Measurements from ENCODE around the gene PIGS.

Gene PIGS

GRCh38 chr17:28598389-28598788, 27.1 kb upstream of the PIGS start:
- H3K9me3 ChIP-seq (replicated peaks in 1 of 2; ENCODE audit: control insufficient read depth in 2 of 2, insufficient read depth in 1 of 2, low read depth in 1 of 2, low read length in 2 of 2): no peaks in the 10 kb centered on the region
- peak overlapping the region; percentile 95 for H3K4ac ChIP-seq (ENCODE audit: low read length)
- peaks cover 9 to 12% of the 10 kb centered on the region in 2 donors for H3K4me1 ChIP-seq (ENCODE audit: control insufficient read depth in 2 of 2, insufficient read depth in 1 of 2, low read depth in 1 of 2, low read length in 2 of 2)
- H2BK120ac ChIP-seq (ENCODE audit: low read depth, low read length): no peak overlapping the region
- peaks cover 0 to 4% (median 0%) of the 10 kb centered on the region in 3 experiments for H3K27me3 ChIP-seq (ENCODE audit: control insufficient read depth in 3 of 3, insufficient read depth in 3 of 3, low read depth in 1 of 3, low read length in 3 of 3)
- no peak overlapping the region for H2AK5ac ChIP-seq (ENCODE audit: low read depth, low read length)
- no CpG with 5 or more reads among the region's 17 CpGs for WGBS, 2 donors (ENCODE audit: extremely low coverage in 2 of 2, insufficient read length in 2 of 2, insufficient replicate concordance in 1 of 2)
- no peak overlapping the region for H4K8ac ChIP-seq (ENCODE audit: low read depth, low read length)
- H3K23ac ChIP-seq (ENCODE audit: low read depth, low read length, poor library complexity): peak overlapping the region; percentile 97
- H3K79me1 ChIP-seq (ENCODE audit: low read depth, low read length): peaks cover 2% of the 10 kb centered on the region
- peak overlapping the region; percentile 81 to 92 for H3K4me3 ChIP-seq (ENCODE audit: low read length in 2 of 2)
- H3K27ac ChIP-seq (replicated peaks; ENCODE audit: low read length): peak overlapping the region; percentile 60
- peak overlapping the region; percentile 92 for H3K9ac ChIP-seq (ENCODE audit: low read depth, low read length, poor library complexity)
- no peak overlapping the region for H3K14ac ChIP-seq (ENCODE audit: low read length)
- H4K91ac ChIP-seq (ENCODE audit: low read depth, low read length, poor library complexity): no peak overlapping the region
- DNase-seq (ENCODE audit: low spot score): no peak
- H2BK12ac ChIP-seq (ENCODE audit: low read length): no peak overlapping the region
- H3K36me3 ChIP-seq (replicated peaks in 1 of 2; ENCODE audit: control insufficient read depth in 2 of 2, insufficient read depth in 2 of 2, low read length in 2 of 2): peaks cover 3 to 47% of the 10 kb centered on the region in 2 donors
- no peak overlapping the region for H2BK15ac ChIP-seq (ENCODE audit: low read length)
- peak overlapping the region; percentile 74 for H3K4me2 ChIP-seq (ENCODE audit: insufficient read depth, low read length, poor library complexity, severe bottlenecking)
- H2BK5ac ChIP-seq (ENCODE audit: low read length): peak overlapping the region; percentile 98
- peak overlapping the region; percentile 96 for H3K18ac ChIP-seq (ENCODE audit: low read length)
- peak overlapping the region; percentile 90 for H2AFZ ChIP-seq (ENCODE audit: low read length)

DNA sequence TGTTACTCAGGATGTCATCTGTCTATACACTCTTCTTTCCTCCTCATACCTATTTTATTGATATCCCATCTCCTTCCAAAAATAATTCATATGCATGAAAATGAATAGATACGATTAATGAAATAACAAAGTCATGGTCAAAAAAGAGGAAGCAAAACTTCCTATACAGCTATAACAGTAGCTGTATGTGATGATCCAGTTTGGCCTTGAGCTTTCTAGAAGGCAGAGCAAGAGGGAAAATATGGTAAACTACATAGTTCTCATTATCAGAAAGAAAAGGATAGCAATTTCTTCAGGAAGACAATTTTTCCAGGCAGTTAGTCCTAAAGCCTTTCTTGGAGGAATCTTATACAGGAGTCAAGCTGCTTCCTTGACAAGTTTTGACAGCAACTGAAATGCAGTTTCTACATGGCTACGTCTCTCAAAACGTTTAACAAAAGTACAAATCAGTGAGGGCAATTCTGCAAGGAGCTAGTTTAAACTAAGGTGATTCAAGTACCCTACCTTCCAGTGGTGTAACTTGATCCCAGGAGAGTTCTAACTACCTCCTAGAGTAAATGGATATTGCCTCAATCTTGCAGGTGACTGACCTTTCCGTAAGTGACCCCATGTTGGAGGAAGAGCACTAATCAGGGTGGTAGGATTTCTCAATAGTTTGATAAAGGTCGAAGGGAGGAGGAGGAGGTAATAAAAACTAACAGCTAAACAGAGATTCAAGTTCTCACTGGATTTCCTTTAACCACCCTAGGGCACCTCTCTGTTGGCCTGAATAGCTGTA, 26.5 kb upstream of the PIGS start:
- peak overlapping the region; percentile 90 for H2AFZ ChIP-seq (ENCODE audit: low read length)
- H2BK12ac ChIP-seq (ENCODE audit: low read length): no peak overlapping the region
- no peak overlapping the region for H2BK120ac ChIP-seq (ENCODE audit: low read depth, low read length)
- H3K27me3 ChIP-seq (ENCODE audit: control insufficient read depth in 3 of 3, insufficient read depth in 3 of 3, low read depth in 1 of 3, low read length in 3 of 3): peaks cover 0 to 4% (median 0%) of the 10 kb centered on the region in 3 experiments
- no peak overlapping the region for H4K91ac ChIP-seq (ENCODE audit: low read depth, low read length, poor library complexity)
- peak overlapping the region; percentile 81 to 92 for H3K4me3 ChIP-seq (ENCODE audit: low read length in 2 of 2)
- H3K9me3 ChIP-seq (replicated peaks in 1 of 2; ENCODE audit: control insufficient read depth in 2 of 2, insufficient read depth in 1 of 2, low read depth in 1 of 2, low read length in 2 of 2): no peaks in the 10 kb centered on the region
- H2BK5ac ChIP-seq (ENCODE audit: low read length): no peak overlapping the region
- H3K9ac ChIP-seq (ENCODE audit: low read depth, low read length, poor library complexity): no peak overlapping the region
- peaks cover 9 to 12% of the 10 kb centered on the region in 2 donors for H3K4me1 ChIP-seq (ENCODE audit: control insufficient read depth in 2 of 2, insufficient read depth in 1 of 2, low read depth in 1 of 2, low read length in 2 of 2)
- WGBS, 2 donors (ENCODE audit: extremely low coverage in 2 of 2, insufficient read length in 2 of 2, insufficient replicate concordance in 1 of 2): no CpG with 5 or more reads among the region's 5 CpGs
- no peak overlapping the region for H3K4ac ChIP-seq (ENCODE audit: low read length)
- H3K4me2 ChIP-seq (ENCODE audit: insufficient read depth, low read length, poor library complexity, severe bottlenecking): peak overlapping the region; percentile 74
- no peak overlapping the region for H3K23ac ChIP-seq (ENCODE audit: low read depth, low read length, poor library complexity)
- H2BK15ac ChIP-seq (ENCODE audit: low read length): no peak overlapping the region
- no peak overlapping the region for H3K27ac ChIP-seq (replicated peaks; ENCODE audit: low read length)
- DNase-seq (ENCODE audit: low spot score): no peak
- peaks cover 2% of the 10 kb centered on the region for H3K79me1 ChIP-seq (ENCODE audit: low read depth, low read length)
- H2AK5ac ChIP-seq (ENCODE audit: low read depth, low read length): no peak overlapping the region
- no peak overlapping the region for H3K14ac ChIP-seq (ENCODE audit: low read length)
- H3K36me3 ChIP-seq (replicated peaks in 1 of 2; ENCODE audit: control insufficient read depth in 2 of 2, insufficient read depth in 2 of 2, low read length in 2 of 2): peaks cover 8 to 53% of the 10 kb centered on the region in 2 donors
- no peak overlapping the region for H4K8ac ChIP-seq (ENCODE audit: low read depth, low read length)
- no peak overlapping the region for H3K18ac ChIP-seq (ENCODE audit: low read length)

DNA sequence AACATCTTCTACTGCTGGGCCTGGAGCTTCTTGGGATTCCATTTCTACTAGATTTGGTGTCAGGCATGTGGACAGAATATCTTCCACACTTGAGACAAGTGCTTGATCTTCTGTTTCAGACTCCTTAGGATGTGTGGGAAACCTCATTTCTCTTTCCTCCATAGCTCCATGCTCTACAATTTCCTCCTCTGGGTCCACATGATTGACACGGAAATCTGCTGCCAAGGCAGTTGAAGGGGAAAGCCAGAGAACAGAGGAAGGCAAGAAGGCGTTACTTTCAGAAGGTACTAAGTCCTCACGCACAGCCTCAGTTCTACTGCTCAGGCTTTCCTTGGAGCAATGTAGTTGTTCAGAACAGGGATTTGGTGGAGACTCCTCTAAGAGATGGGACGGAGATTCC, 20.9 kb upstream of the PIGS start:
- Histone ChIP-seq H3K79me1 (ENCODE audit: low read depth, low read length) (peaks cover 2% of the 10 kb centered on the region), H2BK120ac (ENCODE audit: low read depth, low read length) (no peak overlapping the region), H2BK12ac (ENCODE audit: low read length) (no peak overlapping the region), H2AFZ (ENCODE audit: low read length) (no peak overlapping the region), H3K27ac (replicated peaks; ENCODE audit: low read length) (no peak overlapping the region), H3K36me3 (replicated peaks in 1 of 2; ENCODE audit: control insufficient read depth in 2 of 2, insufficient read depth in 2 of 2, low read length in 2 of 2) (peaks cover 41 to 90% of the 10 kb centered on the region in 2 donors), H3K4me2 (ENCODE audit: insufficient read depth, low read length, poor library complexity, severe bottlenecking) (no peak overlapping the region), H3K4me3 (ENCODE audit: low read length in 2 of 2) (no peak overlapping the region), H2BK15ac (ENCODE audit: low read length) (no peak overlapping the region), H3K9ac (ENCODE audit: low read depth, low read length, poor library complexity) (no peak overlapping the region), H3K4me1 (ENCODE audit: control insufficient read depth in 2 of 2, insufficient read depth in 1 of 2, low read depth in 1 of 2, low read length in 2 of 2) (peaks cover 0 to 1% of the 10 kb centered on the region in 2 donors), H4K8ac (ENCODE audit: low read depth, low read length) (no peak overlapping the region), H3K14ac (ENCODE audit: low read length) (no peak overlapping the region), H3K27me3 (ENCODE audit: control insufficient read depth in 3 of 3, insufficient read depth in 3 of 3, low read depth in 1 of 3, low read length in 3 of 3) (no peaks in the 10 kb centered on the region), H3K4ac (ENCODE audit: low read length) (no peak overlapping the region), H3K23ac (ENCODE audit: low read depth, low read length, poor library complexity) (no peak overlapping the region), H3K18ac (ENCODE audit: low read length) (no peak overlapping the region), H3K9me3 (replicated peaks in 1 of 2; ENCODE audit: control insufficient read depth in 2 of 2, insufficient read depth in 1 of 2, low read depth in 1 of 2, low read length in 2 of 2) (no peaks in the 10 kb centered on the region), H4K91ac (ENCODE audit: low read depth, low read length, poor library complexity) (no peak overlapping the region), H2BK5ac (ENCODE audit: low read length) (no peak overlapping the region), H2AK5ac (ENCODE audit: low read depth, low read length) (no peak overlapping the region)
- DNase-seq (ENCODE audit: low spot score): no peak
- WGBS, 2 donors (ENCODE audit: extremely low coverage in 2 of 2, insufficient read length in 2 of 2, insufficient replicate concordance in 1 of 2): no CpG with 5 or more reads among the region's 4 CpGs

GRCh38 chr17:28585851-28586250, 14.5 kb upstream of the PIGS start:
- no peaks in the 10 kb centered on the region for H3K4me1 ChIP-seq (ENCODE audit: control insufficient read depth in 2 of 2, insufficient read depth in 1 of 2, low read depth in 1 of 2, low read length in 2 of 2)
- H2BK120ac ChIP-seq (ENCODE audit: low read depth, low read length): no peak overlapping the region
- H3K4ac ChIP-seq (ENCODE audit: low read length): no peak overlapping the region
- no peak overlapping the region for H2BK15ac ChIP-seq (ENCODE audit: low read length)
- H3K36me3 ChIP-seq (replicated peaks in 1 of 2; ENCODE audit: control insufficient read depth in 2 of 2, insufficient read depth in 2 of 2, low read length in 2 of 2): peaks cover 61 to 94% of the 10 kb centered on the region in 2 donors
- H3K9ac ChIP-seq (ENCODE audit: low read depth, low read length, poor library complexity): no peak overlapping the region
- H2AFZ ChIP-seq (ENCODE audit: low read length): no peak overlapping the region
- H2BK12ac ChIP-seq (ENCODE audit: low read length): no peak overlapping the region
- DNase-seq (ENCODE audit: low spot score): no peak
- no peak overlapping the region for H2AK5ac ChIP-seq (ENCODE audit: low read depth, low read length)
- H3K4me2 ChIP-seq (ENCODE audit: insufficient read depth, low read length, poor library complexity, severe bottlenecking): no peak overlapping the region
- no peak overlapping the region for H3K18ac ChIP-seq (ENCODE audit: low read length)
- peaks cover 4% of the 10 kb centered on the region for H3K79me1 ChIP-seq (ENCODE audit: low read depth, low read length)
- no peak overlapping the region for H4K91ac ChIP-seq (ENCODE audit: low read depth, low read length, poor library complexity)
- no peaks in the 10 kb centered on the region for H3K27me3 ChIP-seq (ENCODE audit: control insufficient read depth in 3 of 3, insufficient read depth in 3 of 3, low read depth in 1 of 3, low read length in 3 of 3)
- H4K8ac ChIP-seq (ENCODE audit: low read depth, low read length): no peak overlapping the region
- H3K23ac ChIP-seq (ENCODE audit: low read depth, low read length, poor library complexity): no peak overlapping the region
- H3K4me3 ChIP-seq (ENCODE audit: low read length in 2 of 2): no peak overlapping the region
- no CpG with 5 or more reads among the region's 3 CpGs for WGBS, 2 donors (ENCODE audit: extremely low coverage in 2 of 2, insufficient read length in 2 of 2, insufficient replicate concordance in 1 of 2)
- H2BK5ac ChIP-seq (ENCODE audit: low read length): no peak overlapping the region
- no peak overlapping the region for H3K27ac ChIP-seq (replicated peaks; ENCODE audit: low read length)
- H3K14ac ChIP-seq (ENCODE audit: low read length): no peak overlapping the region
- no peaks in the 10 kb centered on the region for H3K9me3 ChIP-seq (replicated peaks in 1 of 2; ENCODE audit: control insufficient read depth in 2 of 2, insufficient read depth in 1 of 2, low read depth in 1 of 2, low read length in 2 of 2)

Measured in neuronal stem cell (in vitro differentiated cells).